ENCODE results near the gene FLYWCH2. TPM values are rescaled to one million over a fixed set of nuclear protein-coding genes. Genes with fewer than 3 reads are reported as not detected.
"Not testable (repeated sequence)": the region's sequence is repeated elsewhere in the genome, so short reads cannot be mapped to it uniquely, and the experiment has no call there.

Gene FLYWCH2
- total RNA-seq, 1 donor from 2014 or later, result 21.0 TPM

DNA sequence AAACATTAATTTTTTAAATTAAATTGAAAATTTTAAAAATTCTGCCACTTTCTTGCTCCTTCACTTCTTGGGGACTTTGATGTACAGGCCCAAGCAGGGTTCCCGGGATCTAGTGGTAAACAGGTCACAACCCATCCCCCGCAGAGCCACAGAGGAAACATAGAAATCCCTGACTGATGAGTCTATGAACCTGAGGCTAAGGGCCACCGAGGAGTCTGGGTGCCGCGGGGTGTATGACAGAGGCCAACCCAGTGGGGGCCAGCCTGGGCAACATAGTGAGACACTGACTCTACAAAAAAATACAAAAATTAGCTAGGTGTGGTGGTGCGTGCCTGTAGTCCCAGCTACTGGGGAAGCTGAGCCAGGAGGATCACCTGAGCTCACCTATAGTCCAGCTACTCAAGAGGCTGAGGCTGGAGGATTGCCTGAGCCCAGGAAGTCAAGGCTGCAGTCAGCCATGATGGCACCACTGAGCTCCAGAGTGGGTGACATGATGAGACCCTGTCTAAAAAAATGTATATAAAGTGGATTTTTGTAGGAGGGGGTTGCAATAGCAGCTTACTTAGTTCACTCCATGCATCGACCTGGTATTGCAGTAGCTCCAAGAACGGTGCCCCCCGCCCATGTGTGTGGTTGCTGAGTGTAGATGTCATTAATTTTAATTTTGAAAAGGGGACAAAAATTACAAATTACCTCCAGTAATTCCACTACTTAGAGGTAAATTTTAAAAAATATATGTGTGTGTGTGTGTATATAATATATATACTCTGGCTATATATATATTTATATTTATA lies 19.5 kb downstream of the FLYWCH2 start:
- H3K4me3 Mint-ChIP-seq (ENCODE audit: low read depth), result no peak overlapping the region
- no peaks in the 10 kb centered on the region for H3K27me3 Mint-ChIP-seq (ENCODE audit: low read depth)
- intact Hi-C loops (cut with micrococcal nuclease), result no loop called here
- peaks cover 17% of the 10 kb centered on the region for H3K4me1 Mint-ChIP-seq (ENCODE audit: low read depth)
- H3K27ac Mint-ChIP-seq, result no peak overlapping the region
- no peaks in the 10 kb centered on the region for H3K9me3 Mint-ChIP-seq
- no peak for DNase-seq (ENCODE audit: low spot score)
- no peaks in the 10 kb centered on the region for H3K36me3 Mint-ChIP-seq (ENCODE audit: low read depth)

DNA sequence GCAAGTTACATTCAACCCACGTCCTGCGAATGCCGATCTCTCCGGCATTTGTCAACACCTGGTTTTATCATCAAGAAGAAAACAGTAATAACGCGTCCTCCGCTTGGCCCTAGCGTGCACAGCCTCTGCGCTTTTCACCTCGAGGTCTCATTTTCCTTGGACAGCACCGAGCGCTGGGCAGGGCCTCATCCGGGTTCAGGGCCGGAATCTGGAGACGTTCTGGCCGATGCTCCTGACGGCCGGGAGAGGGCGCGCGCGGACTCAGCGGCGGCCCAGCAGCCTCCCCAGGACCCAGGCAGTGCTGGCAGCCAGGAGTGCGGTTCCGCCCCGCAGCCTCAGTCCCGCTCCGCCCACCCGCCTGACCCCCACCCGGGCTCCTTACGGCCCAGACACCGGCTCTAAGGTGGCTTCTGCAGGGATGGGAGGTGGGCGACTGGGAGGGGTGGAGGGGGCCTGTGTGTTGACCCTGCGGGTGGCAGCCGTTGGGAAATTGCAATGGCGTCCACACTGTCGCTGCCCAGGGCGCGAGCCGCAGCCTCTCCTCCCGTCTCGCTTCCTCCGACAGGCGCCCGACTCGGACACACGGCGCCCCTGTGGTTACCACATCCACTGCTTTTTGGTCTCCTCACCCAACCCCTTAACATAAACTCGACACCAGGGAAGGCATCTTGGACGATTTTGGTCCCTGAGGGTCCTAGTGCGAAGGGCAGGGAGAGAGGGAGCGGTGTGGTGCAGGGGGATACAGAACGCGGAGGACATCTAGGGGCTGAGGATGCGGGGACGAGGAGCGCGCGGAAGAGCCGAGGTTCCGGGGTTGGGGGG lies 21.3 kb downstream of the FLYWCH2 start:
- H3K27me3 Mint-ChIP-seq (ENCODE audit: low read depth), result no peaks in the 10 kb centered on the region
- H3K27ac Mint-ChIP-seq, result peak overlapping the region; percentile 92
- no peaks in the 10 kb centered on the region for H3K36me3 Mint-ChIP-seq (ENCODE audit: low read depth)
- no peaks in the 10 kb centered on the region for H3K9me3 Mint-ChIP-seq
- peak; percentile 76 for DNase-seq (ENCODE audit: low spot score)
- H3K4me3 Mint-ChIP-seq (ENCODE audit: low read depth), result peak overlapping the region; percentile 92
- intact Hi-C loops (cut with micrococcal nuclease), result loop anchor here (2.0 kb wide), 2 partner anchors 64 to 118 kb away; partner anchors contain the start of genes HCFC1R1 and PAQR4
- peaks cover 19% of the 10 kb centered on the region for H3K4me1 Mint-ChIP-seq (ENCODE audit: low read depth)

DNA sequence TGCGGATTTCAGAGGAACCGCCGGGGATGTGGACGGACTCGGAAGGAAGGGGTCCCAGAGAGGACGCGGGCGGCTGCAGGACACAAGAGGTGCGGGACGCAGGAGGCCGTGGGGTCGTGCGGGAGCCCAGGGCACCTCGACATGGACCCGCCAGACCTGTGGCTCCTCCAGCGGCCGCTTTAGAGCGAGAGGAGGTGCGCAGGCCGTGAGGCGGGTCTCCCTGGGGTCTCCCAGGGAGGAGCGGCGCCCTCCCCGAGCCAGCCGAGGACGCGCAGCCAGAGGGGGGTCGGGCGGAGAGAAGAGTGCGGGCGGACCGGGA lies 21.9 kb downstream of the FLYWCH2 start:
- H3K36me3 Mint-ChIP-seq (ENCODE audit: low read depth), result no peaks in the 10 kb centered on the region
- H3K27ac Mint-ChIP-seq, result peak overlapping the region; percentile 92
- H3K27me3 Mint-ChIP-seq (ENCODE audit: low read depth), result no peaks in the 10 kb centered on the region
- H3K4me3 Mint-ChIP-seq (ENCODE audit: low read depth), result peak overlapping the region; percentile 92
- peaks cover 19% of the 10 kb centered on the region for H3K4me1 Mint-ChIP-seq (ENCODE audit: low read depth)
- no peaks in the 10 kb centered on the region for H3K9me3 Mint-ChIP-seq
- peak; percentile 40 for DNase-seq (ENCODE audit: low spot score)
- intact Hi-C loops (cut with micrococcal nuclease), result loop anchor here (1.0 to 2.0 kb wide), 3 partner anchors 23 to 118 kb away; partner anchors contain the start of genes HCFC1R1 and PAQR4

DNA sequence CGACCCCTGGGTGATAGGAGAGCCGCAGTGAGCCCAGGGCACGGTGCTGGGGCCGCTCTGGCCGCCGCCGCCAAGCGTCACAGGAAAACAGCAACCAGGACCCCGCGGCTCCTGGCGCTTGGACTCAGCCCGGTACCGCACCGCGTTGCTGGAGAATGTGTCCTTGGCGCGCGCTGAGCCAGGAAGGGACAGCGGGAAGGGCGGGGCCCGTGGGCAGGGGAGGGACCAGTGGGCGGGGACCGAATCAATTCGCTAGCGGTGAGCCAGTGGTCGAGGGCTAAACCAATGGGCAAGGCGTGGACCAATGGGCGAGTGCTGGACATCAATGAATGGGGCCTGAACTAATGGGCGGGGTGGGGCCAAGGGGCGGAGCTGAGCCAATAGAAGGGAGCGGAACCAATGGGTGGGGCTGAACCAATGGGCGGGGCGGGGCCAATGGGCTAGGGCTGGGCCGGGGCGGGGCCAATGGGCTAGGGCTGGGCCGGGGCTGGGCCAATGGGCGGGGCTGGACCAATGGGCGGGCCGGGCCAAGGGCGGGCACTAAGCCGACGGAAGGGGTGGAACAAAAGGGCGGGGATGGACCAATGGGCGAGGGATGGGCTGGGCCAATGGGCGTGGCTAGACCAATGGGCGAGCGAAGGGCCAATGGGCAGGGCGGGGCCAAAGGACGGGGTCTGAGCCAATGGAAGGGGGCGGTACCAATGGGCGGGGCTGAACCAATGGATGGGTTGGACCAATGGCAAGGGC lies 22.4 kb downstream of the FLYWCH2 start:
- Mint-ChIP-seq H3K9me3 (no peaks in the 10 kb centered on the region), H3K4me3 (ENCODE audit: low read depth) (peak overlapping the region; percentile 92), H3K4me1 (ENCODE audit: low read depth) (peaks cover 19% of the 10 kb centered on the region), H3K36me3 (ENCODE audit: low read depth) (no peaks in the 10 kb centered on the region), H3K27me3 (ENCODE audit: low read depth) (peaks cover 2% of the 10 kb centered on the region), H3K27ac (peak overlapping the region; percentile 58)
- peak; percentile 95 for DNase-seq (ENCODE audit: low spot score)
- intact Hi-C loops (cut with micrococcal nuclease), result loop anchor here (1.0 to 2.0 kb wide), 3 partner anchors 23 to 117 kb away; partner anchors contain the start of genes HCFC1R1 and PAQR4

DNA sequence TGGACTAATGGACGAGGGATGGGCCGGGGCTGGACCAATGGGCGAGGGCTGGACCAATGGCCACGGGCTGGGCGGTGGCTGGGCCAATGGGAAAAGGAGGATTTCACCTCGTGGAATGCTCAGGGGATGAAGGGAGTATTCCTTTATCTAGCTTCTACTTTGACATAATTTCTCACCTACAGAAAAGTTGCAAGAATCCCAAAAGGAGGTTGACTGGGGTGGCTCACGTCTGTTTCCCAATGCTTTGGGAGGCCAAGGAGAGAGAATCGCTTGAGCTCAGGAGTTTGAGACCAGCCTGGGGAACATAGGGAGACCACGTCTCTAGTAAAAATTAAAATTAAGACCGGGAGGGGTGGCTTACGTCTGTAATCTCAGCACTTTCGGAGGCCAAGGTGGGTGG lies 23.0 kb downstream of the FLYWCH2 start:
- Mint-ChIP-seq H3K27me3 (ENCODE audit: low read depth) (peaks cover 4% of the 10 kb centered on the region), H3K36me3 (ENCODE audit: low read depth) (no peaks in the 10 kb centered on the region), H3K4me1 (ENCODE audit: low read depth) (peaks cover 19% of the 10 kb centered on the region), H3K27ac (peak overlapping the region; percentile 57), H3K4me3 (ENCODE audit: low read depth) (peak overlapping the region; percentile 92), H3K9me3 (no peaks in the 10 kb centered on the region)
- intact Hi-C loops (cut with micrococcal nuclease), result loop anchor here (1.0 to 2.0 kb wide), 3 partner anchors 24 to 117 kb away; partner anchors contain the start of genes HCFC1R1 and PAQR4
- DNase-seq (ENCODE audit: low spot score), result no peak

DNA sequence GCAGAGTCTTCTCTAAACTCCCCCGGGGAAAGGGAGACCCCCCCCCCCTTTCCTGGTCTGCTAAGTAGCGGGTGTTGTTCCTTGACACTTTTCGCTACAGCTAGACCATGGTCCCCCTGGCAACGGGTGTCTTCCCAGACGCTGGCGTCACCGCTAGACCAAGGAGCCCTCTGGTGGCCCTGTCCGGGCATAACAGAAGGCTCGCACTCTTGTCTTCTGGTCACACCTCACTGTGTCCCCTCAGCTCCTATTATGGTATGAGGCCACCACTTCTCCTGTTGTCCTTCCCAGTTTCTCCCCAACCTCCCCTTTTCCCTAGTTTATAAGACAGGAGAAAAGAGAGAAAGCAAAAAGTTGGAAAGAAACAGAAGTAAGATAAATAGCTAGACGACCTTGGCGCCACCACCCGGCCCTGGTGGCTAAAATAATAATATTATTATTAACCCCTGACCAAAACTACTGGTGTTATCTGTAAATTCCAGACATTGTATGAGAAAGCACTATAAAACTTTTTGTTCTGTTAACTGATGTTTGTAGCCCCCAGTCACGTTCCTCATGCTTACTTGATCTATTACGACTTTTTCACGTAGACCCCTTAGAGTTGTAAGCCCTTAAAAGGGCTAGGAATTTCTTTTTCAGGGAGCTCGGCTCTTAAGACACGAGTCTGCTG lies 24.2 kb downstream of the FLYWCH2 start:
- H3K27ac Mint-ChIP-seq; H3K9me3 Mint-ChIP-seq; H3K4me3 Mint-ChIP-seq (ENCODE audit: low read depth); H3K36me3 Mint-ChIP-seq (ENCODE audit: low read depth); H3K27me3 Mint-ChIP-seq (ENCODE audit: low read depth); intact Hi-C loops (cut with micrococcal nuclease): not testable (repeated sequence)
- peak; percentile 48 for DNase-seq (ENCODE audit: low spot score)
- peaks cover 23% of the 10 kb centered on the region for H3K4me1 Mint-ChIP-seq (ENCODE audit: low read depth)

DNA sequence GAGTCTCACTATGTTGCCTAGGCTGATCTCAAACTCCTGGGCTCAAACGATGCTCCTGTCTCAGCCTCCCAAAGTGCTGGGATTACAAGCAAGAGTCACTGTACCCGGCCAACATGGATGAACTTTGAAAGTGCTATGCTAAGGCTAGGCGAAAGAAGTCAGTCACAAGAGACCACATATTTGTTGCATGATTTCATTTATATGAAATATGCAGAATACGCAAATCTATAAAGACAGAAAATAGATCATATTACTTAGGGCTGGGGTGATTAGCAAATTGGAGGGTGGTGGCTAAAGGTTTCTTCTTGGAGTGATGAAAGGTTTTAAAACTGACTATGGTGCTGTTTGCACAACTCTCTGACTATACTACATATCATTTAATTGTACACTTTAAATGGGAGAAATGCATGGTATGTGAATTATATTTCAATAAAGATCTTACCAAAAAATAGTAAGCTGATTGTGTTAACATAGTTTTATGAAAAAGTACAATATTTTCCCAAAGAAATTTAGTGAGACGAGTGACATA lies 27.5 kb downstream of the FLYWCH2 start:
- peaks cover 16% of the 10 kb centered on the region for H3K36me3 Mint-ChIP-seq (ENCODE audit: low read depth)
- no peak for DNase-seq (ENCODE audit: low spot score)
- H3K27me3 Mint-ChIP-seq (ENCODE audit: low read depth), result peaks cover 4% of the 10 kb centered on the region
- peaks cover 33% of the 10 kb centered on the region for H3K4me1 Mint-ChIP-seq (ENCODE audit: low read depth)
- no peak overlapping the region for H3K4me3 Mint-ChIP-seq (ENCODE audit: low read depth)
- intact Hi-C loops (cut with micrococcal nuclease), result no loop called here
- no peaks in the 10 kb centered on the region for H3K9me3 Mint-ChIP-seq
- H3K27ac Mint-ChIP-seq, result no peak overlapping the region

DNA sequence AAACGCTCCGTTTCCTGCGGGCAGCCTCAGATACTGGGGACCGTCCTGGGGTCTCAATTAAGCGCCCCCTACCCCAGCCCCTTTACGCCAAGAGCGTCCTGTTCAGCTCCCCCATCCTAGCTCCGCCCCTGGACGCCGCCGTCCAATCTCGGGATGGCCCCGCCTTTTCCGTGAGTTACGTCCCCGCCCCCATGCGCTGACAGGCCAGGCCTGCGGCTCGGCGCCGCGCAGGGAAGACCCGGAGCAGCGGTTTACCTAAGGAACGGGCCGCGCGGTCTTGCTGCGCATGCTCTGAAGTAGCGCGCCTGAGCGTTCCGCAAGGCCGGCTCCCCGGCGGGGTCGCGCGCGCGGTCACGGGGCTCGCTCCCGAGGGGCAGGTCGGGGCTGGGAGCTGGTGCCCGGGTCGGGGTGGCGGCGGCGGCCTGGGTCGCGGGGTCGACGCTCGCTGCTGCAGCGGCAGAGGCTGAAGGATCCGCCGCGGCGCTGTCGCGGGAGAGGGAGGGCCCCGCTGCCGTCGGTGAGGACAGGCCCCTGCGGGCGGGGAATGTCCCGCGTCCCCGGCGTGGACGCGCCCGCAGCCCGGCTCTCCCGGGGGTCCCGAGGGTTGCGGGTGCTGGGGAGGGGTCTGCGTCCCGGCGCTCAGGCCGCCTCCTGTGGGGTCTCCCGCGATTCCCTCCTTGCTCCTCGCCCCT lies 28.8 kb downstream of the FLYWCH2 start, which contains the start of gene FLYWCH1:
Gene FLYWCH1 (plus strand): TSS at position 294 of the 692 bp plus-strand sequence. CDS start 17,755 bp downstream, outside the sequence.
- Mint-ChIP-seq H3K27me3 (ENCODE audit: low read depth) (peaks cover 4% of the 10 kb centered on the region), H3K4me3 (ENCODE audit: low read depth) (peak within 1 kb of the TSS; percentile 93), H3K9me3 (no peaks in the 10 kb centered on the region), H3K36me3 (ENCODE audit: low read depth) (peaks cover 18% of the 10 kb centered on the region), H3K27ac (peak within 1 kb of the TSS; percentile 64), H3K4me1 (ENCODE audit: low read depth) (peaks cover 22% of the 10 kb centered on the region)
- intact Hi-C loops (cut with micrococcal nuclease), result no loop called here
- DNase-seq (ENCODE audit: low spot score), result peak; percentile 98

DNA sequence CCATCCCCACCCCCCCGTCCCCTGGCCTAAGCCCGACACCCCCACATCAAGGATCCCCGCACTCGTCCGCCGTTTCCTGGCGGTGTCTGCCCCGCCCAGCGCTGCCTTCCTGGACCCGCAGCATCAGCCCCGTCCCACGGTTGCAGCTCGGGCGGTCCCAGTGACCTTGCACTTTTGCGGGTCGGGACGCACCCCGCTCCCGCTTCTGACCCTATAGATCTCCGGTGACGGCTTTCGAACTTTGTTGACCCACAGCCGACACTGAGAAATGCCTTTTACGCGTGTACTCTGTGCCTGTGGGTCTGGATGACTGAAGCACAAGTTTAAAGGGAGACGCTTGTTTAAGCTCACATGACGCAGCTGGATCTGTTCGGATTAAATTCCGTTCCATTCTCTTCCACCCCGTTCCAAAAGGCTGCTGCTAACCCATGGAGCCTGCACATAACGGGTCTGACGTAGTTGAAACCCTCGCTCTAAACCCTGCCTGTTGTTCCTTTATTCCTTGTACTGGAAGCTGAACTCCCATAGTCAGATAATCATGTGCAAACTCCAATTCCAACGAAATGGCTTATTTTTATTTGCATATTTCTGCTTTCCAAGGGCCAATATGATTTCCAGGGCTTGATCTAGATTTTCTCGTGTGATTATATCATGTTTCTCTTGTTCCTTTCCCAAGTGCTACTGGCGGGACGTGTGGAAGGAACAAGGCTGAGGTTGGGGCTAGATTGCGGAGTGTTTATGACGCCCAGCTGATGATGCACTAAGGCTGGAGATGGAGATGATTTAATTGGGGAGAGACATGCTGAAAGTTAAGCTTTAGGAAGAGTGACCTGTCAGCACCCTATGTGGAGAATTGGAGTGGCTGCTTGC lies 29.6 kb downstream of the FLYWCH2 start:
- Mint-ChIP-seq H3K36me3 (ENCODE audit: low read depth) (peaks cover 20% of the 10 kb centered on the region), H3K27ac (peak overlapping the region; percentile 64), H3K27me3 (ENCODE audit: low read depth) (peaks cover 4% of the 10 kb centered on the region), H3K4me1 (ENCODE audit: low read depth) (peaks cover 20% of the 10 kb centered on the region), H3K4me3 (ENCODE audit: low read depth) (peak overlapping the region; percentile 93), H3K9me3 (no peaks in the 10 kb centered on the region)
- peak; percentile 45 for DNase-seq (ENCODE audit: low spot score)
- intact Hi-C loops (cut with micrococcal nuclease), result no loop called here

DNA sequence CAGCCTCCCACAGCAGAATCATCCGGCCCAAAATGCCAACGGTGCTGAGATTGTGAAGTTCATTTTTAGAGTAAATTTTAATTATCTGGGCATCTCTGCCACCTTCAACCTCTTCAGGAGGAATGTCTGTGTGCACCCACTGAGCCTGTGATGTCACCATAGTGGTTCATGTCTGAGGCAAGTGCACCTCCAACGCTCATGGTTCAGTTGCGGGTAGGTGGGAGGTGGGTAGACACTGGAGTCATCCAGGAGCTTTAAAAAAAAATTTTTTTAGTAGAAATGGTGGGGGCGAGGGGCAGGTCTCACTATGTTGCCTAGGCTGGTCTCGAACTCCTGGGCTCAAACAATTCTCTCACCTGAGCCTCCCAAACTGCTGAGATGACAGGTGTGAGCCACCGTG lies 30.6 kb downstream of the FLYWCH2 start:
- H3K4me1 Mint-ChIP-seq (ENCODE audit: low read depth), result peaks cover 18% of the 10 kb centered on the region
- peaks cover 22% of the 10 kb centered on the region for H3K36me3 Mint-ChIP-seq (ENCODE audit: low read depth)
- no peak overlapping the region for H3K27ac Mint-ChIP-seq
- peaks cover 4% of the 10 kb centered on the region for H3K27me3 Mint-ChIP-seq (ENCODE audit: low read depth)
- intact Hi-C loops (cut with micrococcal nuclease), result no loop called here
- H3K9me3 Mint-ChIP-seq, result no peaks in the 10 kb centered on the region
- peak overlapping the region; percentile 93 for H3K4me3 Mint-ChIP-seq (ENCODE audit: low read depth)
- DNase-seq (ENCODE audit: low spot score), result no peak

DNA sequence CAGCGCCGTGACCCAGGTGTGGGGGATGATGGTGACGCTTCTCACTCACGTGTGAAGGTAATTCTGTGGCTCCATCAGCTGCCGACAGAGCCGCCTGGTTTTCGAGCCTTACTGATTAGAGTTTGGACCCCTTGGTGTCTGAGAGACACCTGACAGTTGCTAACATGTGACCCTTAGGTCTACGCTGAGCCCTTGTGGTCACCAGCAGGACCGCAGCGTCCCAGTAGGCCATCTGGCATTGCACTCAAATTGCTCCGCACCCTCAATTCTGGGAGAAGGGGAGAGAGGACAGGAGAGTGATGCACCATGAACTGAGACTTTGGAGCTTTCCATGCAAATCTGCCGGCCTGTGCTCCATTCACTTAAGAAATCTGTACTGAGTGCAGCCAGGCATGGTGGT lies 31.2 kb downstream of the FLYWCH2 start:
- Mint-ChIP-seq H3K9me3 (no peaks in the 10 kb centered on the region), H3K4me3 (ENCODE audit: low read depth) (peak overlapping the region; percentile 48)

More for the DNA sequence above, 31.2 kb downstream of the FLYWCH2 start:
- Mint-ChIP-seq H3K27me3 (ENCODE audit: low read depth) (peaks cover 4% of the 10 kb centered on the region), H3K27ac (no peak overlapping the region), H3K4me1 (ENCODE audit: low read depth) (peaks cover 18% of the 10 kb centered on the region), H3K36me3 (ENCODE audit: low read depth) (peaks cover 25% of the 10 kb centered on the region)
- intact Hi-C loops (cut with micrococcal nuclease), result no loop called here
- no peak for DNase-seq (ENCODE audit: low spot score)

All from activated T-helper 2 cell treated with anti-CD3 and anti-CD28 coated beads, Interferon-gamma antibody, Interleukin-2, Interleukin-4, amounts not matched to agents 10 μg/mL and 5 μg/mL and 100 μg/mL, durations not matched to agents 14 hours and 24 hours and 36 hours (primary cell).